OCI-LY1 (cell line): ENCODE results near the gene TLE7.

ENCODE experiments used
- EZH2 ChIP-seq: fragments of 200-600 bp; sonication (generic), shearing (Covaris generic); IDR thresholded peaks from 2 replicates; pipeline ENCODE4 v1.8.0; 2017; ENCODE audit warnings: borderline replicate concordance, mixed run types, mild to moderate bottlenecking, antibody characterized with exemption, low read length, moderate library complexity, mixed read lengths
- TF ChIP-seq, protein P1 (sequence below): fragments of 200-600 bp; sonication (generic), shearing (Covaris generic); IDR thresholded peaks from 2 replicates; pipeline ENCODE4 v1.5.1; 2017; ENCODE audit warnings: mild to moderate bottlenecking, antibody characterized with exemption, low read length, moderate library complexity, mixed read lengths

DNA sequence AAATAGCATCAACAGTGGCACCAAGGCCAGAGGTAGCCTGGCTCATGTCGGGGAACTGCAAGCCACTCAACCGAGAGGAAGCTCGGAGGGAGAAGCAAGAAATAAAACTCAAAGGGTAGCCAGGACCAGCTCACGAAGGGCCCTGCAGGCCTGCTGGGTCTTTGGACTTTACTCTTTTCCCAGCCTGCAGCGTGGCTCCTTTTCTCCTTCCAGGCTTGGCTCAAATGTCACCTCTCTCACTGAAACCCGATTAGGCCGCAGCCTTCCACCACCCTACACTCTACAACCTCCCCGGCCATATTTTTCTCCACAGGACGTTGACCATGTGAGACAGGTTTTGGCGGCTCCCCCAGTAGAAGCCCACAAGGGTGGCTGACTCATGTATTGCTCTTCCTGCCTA lies 45.3 kb downstream of the TLE7 start:
- TF ChIP-seq, protein P1, sequence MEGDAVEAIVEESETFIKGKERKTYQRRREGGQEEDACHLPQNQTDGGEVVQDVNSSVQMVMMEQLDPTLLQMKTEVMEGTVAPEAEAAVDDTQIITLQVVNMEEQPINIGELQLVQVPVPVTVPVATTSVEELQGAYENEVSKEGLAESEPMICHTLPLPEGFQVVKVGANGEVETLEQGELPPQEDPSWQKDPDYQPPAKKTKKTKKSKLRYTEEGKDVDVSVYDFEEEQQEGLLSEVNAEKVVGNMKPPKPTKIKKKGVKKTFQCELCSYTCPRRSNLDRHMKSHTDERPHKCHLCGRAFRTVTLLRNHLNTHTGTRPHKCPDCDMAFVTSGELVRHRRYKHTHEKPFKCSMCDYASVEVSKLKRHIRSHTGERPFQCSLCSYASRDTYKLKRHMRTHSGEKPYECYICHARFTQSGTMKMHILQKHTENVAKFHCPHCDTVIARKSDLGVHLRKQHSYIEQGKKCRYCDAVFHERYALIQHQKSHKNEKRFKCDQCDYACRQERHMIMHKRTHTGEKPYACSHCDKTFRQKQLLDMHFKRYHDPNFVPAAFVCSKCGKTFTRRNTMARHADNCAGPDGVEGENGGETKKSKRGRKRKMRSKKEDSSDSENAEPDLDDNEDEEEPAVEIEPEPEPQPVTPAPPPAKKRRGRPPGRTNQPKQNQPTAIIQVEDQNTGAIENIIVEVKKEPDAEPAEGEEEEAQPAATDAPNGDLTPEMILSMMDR, result no peak
- no peak for TF ChIP-seq EZH2
